ENCODE data around the gene SKI. TPM values are rescaled to one million over a fixed set of nuclear protein-coding genes. Genes with fewer than 3 reads are reported as not detected.

Gene SKI
- total and polyA plus RNA-seq, 9 of the 15 experiments (the other 6 are each of a cell fraction or from before 2014, with no cell fraction given), result 0.10 to 60.5 (median 4.6) TPM

GRCh38 chr1:2304921-2305681, 77.0 kb downstream of the SKI start:
- H3K9ac ChIP-seq (ENCODE audit: insufficient read depth in 1 of 2, low read depth in 2 of 2, low read length in 2 of 2), result no peak overlapping the region
- no peaks in the 10 kb centered on the region for H3K9me1 ChIP-seq (ENCODE audit: control insufficient read depth, insufficient read depth, low read length)
- H4K20me1 ChIP-seq (replicated peaks; ENCODE audit: control insufficient read depth, insufficient read depth, low read length), result peaks cover 5% of the 10 kb centered on the region; the same call in 1 of the 2 replicates
- H3K36me3 ChIP-seq (ENCODE audit: control insufficient read depth, insufficient read depth, low read length), result peaks cover 71% of the 10 kb centered on the region; the same call in 2 of the 3 replicates
- H3K9me3 ChIP-seq (replicated peaks; ENCODE audit: control insufficient read depth, insufficient read depth, low read depth, low read length), result no peaks in the 10 kb centered on the region
- ChIA-PET POLR2A (interaction anchor here (0.6 kb wide), 1 partner anchor 68 kb away, joined by 3 read pairs; no protein-coding TSS in a partner anchor), CTCF (ENCODE audit: low intra/inter-chr PET ratio) (no interaction called here)
- intact Hi-C loops (cut with micrococcal nuclease) (no loop called here), in situ Hi-C loops (cut with MboI) (no loop called here)
- 94% methylated on average over 35 of the region's 49 CpGs for WGBS (ENCODE audit: insufficient coverage, low coverage, missing lambda C conversion rate)
- no peaks in the 10 kb centered on the region for H3K27me3 ChIP-seq (ENCODE audit: control insufficient read depth in 2 of 2, insufficient read depth in 2 of 2, low read length in 2 of 2)
- no peak overlapping the region for H3K27ac ChIP-seq (ENCODE audit: extremely low read depth, low read depth, low read length)
- peaks cover 0 to 53% of the 10 kb centered on the region in 2 experiments; a peak in 2 of 5 replicates for H3K4me1 ChIP-seq (replicated peaks in 1 of 2; ENCODE audit: control insufficient read depth in 2 of 2, insufficient read depth in 2 of 2, low read length in 2 of 2)
- no TSS peak for BruUV-seq (replicated peaks)
- H2AFZ ChIP-seq (ENCODE audit: low read depth, low read length), result no peak overlapping the region
- H3K4me2 ChIP-seq (ENCODE audit: insufficient read depth, low read length), result no peak overlapping the region
- DNase-seq (ENCODE audit: extremely low read depth in 1 of 4, low spot score in 3 of 4) (no peak), ATAC-seq (no peak), FAIRE-seq (no peak)
- H3K79me2 ChIP-seq (ENCODE audit: control insufficient read depth, insufficient read depth, low read length), result peaks cover 24% of the 10 kb centered on the region
- no peak overlapping the region for H3K4me3 ChIP-seq
- no peak for TF ChIP-seq HNRNPL (IDR thresholded peaks at IDR 0.05; ENCODE audit: low read depth, low read length)
- no peak for TF ChIP-seq RB1 (IDR thresholded peaks at IDR 0.05; ENCODE audit: low read depth)
- no peak for TF ChIP-seq GMEB1 (CRISPR knock-in tag; IDR thresholded peaks at IDR 0.05)
- no peak for TF ChIP-seq ZNF280A (IDR thresholded peaks at IDR 0.05; ENCODE audit: low read depth, partially characterized antibody)
- no peak for TF ChIP-seq ZNF23 (CRISPR knock-in tag; IDR thresholded peaks at IDR 0.05)
- no peak for TF ChIP-seq PURB (CRISPR knock-in tag; IDR thresholded peaks at IDR 0.05; ENCODE audit: low read depth)
- TF ChIP-seq ZBTB49 (CRISPR knock-in tag; IDR thresholded peaks at IDR 0.05; ENCODE audit: borderline replicate concordance), result no peak
- no peak for TF ChIP-seq ZNF668 (CRISPR knock-in tag; IDR thresholded peaks at IDR 0.05)
- no peak for TF ChIP-seq TCF7L2 (IDR thresholded peaks at IDR 0.05; ENCODE audit: low read depth, low read length)
- TF ChIP-seq CCNT2 (IDR thresholded peaks at IDR 0.05; ENCODE audit: borderline replicate concordance, extremely low read depth, insufficient read length, low read depth, low read length), result no peak
- no peak for TF ChIP-seq ZNF12 (CRISPR knock-in tag; IDR thresholded peaks at IDR 0.05)
- TF ChIP-seq CREB5 (CRISPR knock-in tag; IDR thresholded peaks at IDR 0.05), result no peak
- TF ChIP-seq FOXA3 (CRISPR knock-in tag; conservative IDR thresholded peaks at IDR 0.05 in 1 of 2, IDR thresholded peaks at IDR 0.05 in 1 of 2), result no peak

All from K562 (cell line).